ENCODE data around the gene CCDC61. TPM values are rescaled to one million over a fixed set of nuclear protein-coding genes. Genes with fewer than 3 reads are reported as not detected.

CCDC61 gene
- total and polyA plus RNA-seq, 3 donors from 2014 or later = 25.6 to 32.5 (median 31.2) TPM

- Histone ChIP-seq H3K9me3 (no peaks in the 10 kb centered on the region), H3K27me3 (no peaks in the 10 kb centered on the region), H3K4me1 (no peaks in the 10 kb centered on the region), H3K4me3 (no peak overlapping the region), H3K36me3 (ENCODE audit: low read depth, missing control alignments) (no peaks in the 10 kb centered on the region), H3K27ac (no peak overlapping the region)
- DNase-seq = no peak
- TF ChIP-seq, protein P1, sequence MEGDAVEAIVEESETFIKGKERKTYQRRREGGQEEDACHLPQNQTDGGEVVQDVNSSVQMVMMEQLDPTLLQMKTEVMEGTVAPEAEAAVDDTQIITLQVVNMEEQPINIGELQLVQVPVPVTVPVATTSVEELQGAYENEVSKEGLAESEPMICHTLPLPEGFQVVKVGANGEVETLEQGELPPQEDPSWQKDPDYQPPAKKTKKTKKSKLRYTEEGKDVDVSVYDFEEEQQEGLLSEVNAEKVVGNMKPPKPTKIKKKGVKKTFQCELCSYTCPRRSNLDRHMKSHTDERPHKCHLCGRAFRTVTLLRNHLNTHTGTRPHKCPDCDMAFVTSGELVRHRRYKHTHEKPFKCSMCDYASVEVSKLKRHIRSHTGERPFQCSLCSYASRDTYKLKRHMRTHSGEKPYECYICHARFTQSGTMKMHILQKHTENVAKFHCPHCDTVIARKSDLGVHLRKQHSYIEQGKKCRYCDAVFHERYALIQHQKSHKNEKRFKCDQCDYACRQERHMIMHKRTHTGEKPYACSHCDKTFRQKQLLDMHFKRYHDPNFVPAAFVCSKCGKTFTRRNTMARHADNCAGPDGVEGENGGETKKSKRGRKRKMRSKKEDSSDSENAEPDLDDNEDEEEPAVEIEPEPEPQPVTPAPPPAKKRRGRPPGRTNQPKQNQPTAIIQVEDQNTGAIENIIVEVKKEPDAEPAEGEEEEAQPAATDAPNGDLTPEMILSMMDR (IDR thresholded peaks at IDR 0.05) = no peak
- no peak for TF ChIP-seq POLR2A (IDR thresholded peaks at IDR 0.05)
- intact Hi-C loops (cut with DNase I; ENCODE audit: low total_unique reads) = no loop called here
- WGBS, 2 donors = 74% methylated on average over 7 of the region's 7 CpGs
These were observed 28.0 kb upstream of the CCDC61 start for GRCh38 chr19:45967246-45967645.

- no peak for DNase-seq
- Histone ChIP-seq H3K27me3 (no peaks in the 10 kb centered on the region), H3K36me3 (ENCODE audit: low read depth, missing control alignments) (no peaks in the 10 kb centered on the region), H3K9me3 (no peaks in the 10 kb centered on the region), H3K4me3 (no peak overlapping the region), H3K4me1 (no peaks in the 10 kb centered on the region), H3K27ac (no peak overlapping the region)
- TF ChIP-seq POLR2A (IDR thresholded peaks at IDR 0.05) = no peak
- TF ChIP-seq, protein P1 (IDR thresholded peaks at IDR 0.05) = no peak
- 80 to 88% methylated on average over 8 to 9 of the region's 9 CpGs for whole genome bisulfite sequencing, 2 donors
- intact Hi-C loops (cut with DNase I; ENCODE audit: low total_unique reads) = no loop called here
These were observed 26.6 kb upstream of the CCDC61 start for GRCh38 chr19:45968626-45969025.

GRCh38 chr19:45969676-45970075, 25.6 kb upstream of the CCDC61 start:
- Histone ChIP-seq H3K4me1 (no peaks in the 10 kb centered on the region), H3K27me3 (no peaks in the 10 kb centered on the region)
- TF ChIP-seq POLR2A (IDR thresholded peaks at IDR 0.05) = no peak
- TF ChIP-seq, protein P1 (IDR thresholded peaks at IDR 0.05) = no peak

DNA sequence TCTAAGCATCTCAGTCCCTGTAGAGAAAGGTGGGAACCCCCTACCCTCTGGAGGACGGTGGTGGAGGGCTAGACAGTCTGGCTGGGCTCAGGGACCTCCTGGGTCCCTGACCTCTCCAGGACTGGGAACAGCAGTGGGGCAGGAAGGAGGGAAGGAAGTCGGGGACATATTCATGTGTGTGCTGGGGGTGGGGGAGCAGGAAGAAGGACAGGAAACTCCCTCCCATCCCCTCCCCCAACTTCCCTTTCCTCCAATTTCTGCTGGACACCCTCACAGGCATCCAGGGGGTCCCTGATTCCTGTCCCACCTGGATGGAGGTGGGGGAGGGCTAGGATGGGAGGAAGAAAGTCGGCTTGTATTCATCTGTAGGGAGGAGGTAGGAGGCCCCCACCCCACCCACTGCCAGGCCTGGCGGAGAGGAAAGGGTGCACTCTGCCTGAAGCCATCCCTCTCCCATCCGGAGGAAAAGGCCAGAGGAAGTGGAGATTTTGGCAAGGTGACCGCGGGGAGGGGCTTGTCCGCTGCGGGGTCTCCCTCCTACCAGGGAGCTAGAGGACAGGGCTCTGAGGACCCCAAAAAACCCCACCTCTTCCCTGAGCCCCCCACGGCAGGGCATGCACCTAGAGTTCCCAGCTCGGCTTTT, 23.9 kb upstream of the CCDC61 start:
- no peak for DNase-seq
- Histone ChIP-seq H3K9me3 (no peaks in the 10 kb centered on the region), H3K27ac (no peak overlapping the region), H3K36me3 (ENCODE audit: low read depth, missing control alignments) (no peaks in the 10 kb centered on the region), H3K27me3 (no peaks in the 10 kb centered on the region), H3K4me1 (no peaks in the 10 kb centered on the region), H3K4me3 (no peak overlapping the region)
- intact Hi-C loops (cut with DNase I; ENCODE audit: low total_unique reads) = no loop called here
- TF ChIP-seq, protein P1 (IDR thresholded peaks at IDR 0.05) = no peak
- no peak for TF ChIP-seq POLR2A (IDR thresholded peaks at IDR 0.05)
- 11 to 29% methylated on average over 6 to 11 of the region's 11 CpGs for WGBS, 2 donors

More at GRCh38 chr19:45969676-45970075, 25.6 kb upstream of the CCDC61 start:
- Histone ChIP-seq H3K4me3 (no peak overlapping the region), H3K36me3 (ENCODE audit: low read depth, missing control alignments) (no peaks in the 10 kb centered on the region), H3K27ac (no peak overlapping the region), H3K9me3 (no peaks in the 10 kb centered on the region)
- 75 to 78% methylated on average over 5 of the region's 5 CpGs for WGBS, 2 donors
- intact Hi-C loops (cut with DNase I; ENCODE audit: low total_unique reads) = no loop called here
- DNase-seq = no peak
